GM23338 (cell line): Measurements from ENCODE around the gene FN1.

Experiments
- CREB1 ChIP-seq: fragments of 250-450 bp; sonication (Bioruptor Pico); IDR thresholded peaks from 2 replicates; pipeline ENCODE4 v1.5.0; 2020; ENCODE audit warnings: low read depth, mild to moderate bottlenecking, moderate library complexity
- CTCF ChIP-seq, 2 experiments: fragments of 200-600 bp in 1 of 2; sonication (generic) in 1 of 2; conservative IDR thresholded peaks; 2 replicates each; pipeline versions ENCODE4 v1.5.1 to v1.6.1; 2016 to 2017; ENCODE audit warnings: antibody characterized with exemption in 2 of 2, low read depth in 2 of 2, mild to moderate bottlenecking in 2 of 2, moderate library complexity in 1 of 2
- ETS1 ChIP-seq: IDR thresholded peaks from 2 replicates; pipeline ENCODE4 v1.6.1; 2016; ENCODE audit warnings: antibody characterized with exemption
- EZH2 ChIP-seq: fragments of 200-600 bp; sonication (generic); IDR thresholded peaks from one replicate; pipeline ENCODE4 v1.8.0; 2017; ENCODE audit warnings: antibody characterized with exemption, mild to moderate bottlenecking, low read depth; ENCODE audit not compliant: unreplicated experiment
- EZH2phosphoT487 ChIP-seq: fragments of 200-600 bp; sonication (generic); IDR thresholded peaks from one replicate; pipeline ENCODE4 v1.8.1; 2018; ENCODE audit warnings: antibody characterized with exemption; ENCODE audit not compliant: unreplicated experiment
- JUNB ChIP-seq: IDR thresholded peaks from one replicate; pipeline ENCODE4 v1.6.1; 2016; ENCODE audit warnings: antibody characterized with exemption; ENCODE audit not compliant: unreplicated experiment
- POLR2AphosphoS5 ChIP-seq: IDR thresholded peaks from 2 replicates; pipeline ENCODE4 v1.6.1; 2016; ENCODE audit warnings: antibody characterized with exemption, low read depth
- STAT1 ChIP-seq: IDR thresholded peaks from one replicate; pipeline ENCODE4 v1.6.1; 2016; ENCODE audit warnings: antibody characterized with exemption; ENCODE audit not compliant: unreplicated experiment
- ZNF114 ChIP-seq: fragments of 250-450 bp; sonication (Bioruptor Pico); IDR thresholded peaks from 2 replicates; pipeline ENCODE4 v1.5.0; 2020; ENCODE audit warnings: mild to moderate bottlenecking, moderate library complexity
- ZNF331 ChIP-seq: fragments of 250-450 bp; sonication (Bioruptor Pico); IDR thresholded peaks from 2 replicates; pipeline ENCODE4 v1.5.0; 2020; ENCODE audit warnings: low read depth, mild to moderate bottlenecking, moderate library complexity
- TF ChIP-seq, protein P1 (sequence below): IDR thresholded peaks from one replicate; pipeline ENCODE4 v1.6.1; 2018; ENCODE audit warnings: antibody characterized with exemption; ENCODE audit not compliant: unreplicated experiment

DNA sequence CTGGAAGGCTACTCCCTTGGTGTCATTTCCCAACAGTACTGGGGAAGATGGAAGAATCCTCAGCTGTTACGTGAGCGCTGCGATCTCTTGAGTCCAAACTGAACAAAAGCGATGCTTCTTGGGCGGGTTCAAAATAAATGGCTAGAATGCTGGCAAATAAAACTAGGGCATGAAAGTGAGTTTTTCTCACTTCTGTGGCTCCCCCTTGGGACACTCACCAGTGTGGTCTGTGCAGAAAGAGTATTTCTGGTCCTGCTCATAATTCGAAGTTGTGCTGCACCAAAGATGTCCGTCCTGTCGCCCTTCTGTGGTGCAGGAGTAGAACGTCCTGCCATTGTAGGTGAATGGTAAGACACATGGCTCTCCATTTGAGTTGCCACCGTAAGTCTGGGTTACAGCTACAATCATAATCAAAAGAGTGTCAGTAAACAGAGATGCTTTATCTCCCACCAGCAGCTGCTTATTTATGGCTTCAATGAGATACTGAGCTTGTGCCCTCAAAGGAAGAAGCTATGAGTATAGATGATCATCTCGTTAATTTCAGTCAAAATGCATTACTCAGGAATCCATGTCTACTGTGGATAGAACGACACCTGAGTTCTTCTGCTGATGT is 11.8 kb downstream of the FN1 start:
- no peak for TF ChIP-seq POLR2AphosphoS5
- TF ChIP-seq, protein P1, sequence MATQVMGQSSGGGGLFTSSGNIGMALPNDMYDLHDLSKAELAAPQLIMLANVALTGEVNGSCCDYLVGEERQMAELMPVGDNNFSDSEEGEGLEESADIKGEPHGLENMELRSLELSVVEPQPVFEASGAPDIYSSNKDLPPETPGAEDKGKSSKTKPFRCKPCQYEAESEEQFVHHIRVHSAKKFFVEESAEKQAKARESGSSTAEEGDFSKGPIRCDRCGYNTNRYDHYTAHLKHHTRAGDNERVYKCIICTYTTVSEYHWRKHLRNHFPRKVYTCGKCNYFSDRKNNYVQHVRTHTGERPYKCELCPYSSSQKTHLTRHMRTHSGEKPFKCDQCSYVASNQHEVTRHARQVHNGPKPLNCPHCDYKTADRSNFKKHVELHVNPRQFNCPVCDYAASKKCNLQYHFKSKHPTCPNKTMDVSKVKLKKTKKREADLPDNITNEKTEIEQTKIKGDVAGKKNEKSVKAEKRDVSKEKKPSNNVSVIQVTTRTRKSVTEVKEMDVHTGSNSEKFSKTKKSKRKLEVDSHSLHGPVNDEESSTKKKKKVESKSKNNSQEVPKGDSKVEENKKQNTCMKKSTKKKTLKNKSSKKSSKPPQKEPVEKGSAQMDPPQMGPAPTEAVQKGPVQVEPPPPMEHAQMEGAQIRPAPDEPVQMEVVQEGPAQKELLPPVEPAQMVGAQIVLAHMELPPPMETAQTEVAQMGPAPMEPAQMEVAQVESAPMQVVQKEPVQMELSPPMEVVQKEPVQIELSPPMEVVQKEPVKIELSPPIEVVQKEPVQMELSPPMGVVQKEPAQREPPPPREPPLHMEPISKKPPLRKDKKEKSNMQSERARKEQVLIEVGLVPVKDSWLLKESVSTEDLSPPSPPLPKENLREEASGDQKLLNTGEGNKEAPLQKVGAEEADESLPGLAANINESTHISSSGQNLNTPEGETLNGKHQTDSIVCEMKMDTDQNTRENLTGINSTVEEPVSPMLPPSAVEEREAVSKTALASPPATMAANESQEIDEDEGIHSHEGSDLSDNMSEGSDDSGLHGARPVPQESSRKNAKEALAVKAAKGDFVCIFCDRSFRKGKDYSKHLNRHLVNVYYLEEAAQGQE: no peak
- no peak for TF ChIP-seq CTCF (conservative IDR thresholded peaks at IDR 0.05; ENCODE audit: low read depth in 2 of 2)
- TF ChIP-seq ZNF114 (CRISPR knock-in tag): no peak
- no peak for TF ChIP-seq EZH2
- no peak for TF ChIP-seq ZNF331 (CRISPR knock-in tag)
- no peak for TF ChIP-seq EZH2phosphoT487
- TF ChIP-seq CREB1 (CRISPR knock-in tag): no peak
- TF ChIP-seq STAT1: no peak
- no peak for TF ChIP-seq JUNB
- TF ChIP-seq ETS1: no peak
